Stimulated activated CD4-positive, alpha-beta T cell treated with anti-CD3 and anti-CD28 coated beads, TNF-alpha, amount 100 ng/mL, for 24 hours (primary cell): ENCODE results near the gene STEAP4.
"Not testable (repeated sequence)": the region's sequence is repeated elsewhere in the genome, so short reads cannot be mapped to it uniquely, and the experiment has no call there.

ENCODE experiments used
- DNase-seq, 3 experiments: peaks; one replicate each; pipeline ENCODE4 v3.0.0-alpha.2; 2020; ENCODE audit warnings: low read depth in 3 of 3

Gene STEAP4

GRCh38 chr7:88268051-88268450 is 38.6 kb downstream of the STEAP4 start:
- no peak for DNase-seq

GRCh38 chr7:88267421-88267820 is 39.3 kb downstream of the STEAP4 start:
- no peak for DNase-seq

GRCh38 chr7:88264987-88265386 is 41.7 kb downstream of the STEAP4 start:
- not testable (repeated sequence) for DNase-seq

GRCh38 chr7:88262562-88262961 is 44.1 kb downstream of the STEAP4 start:
- DNase-seq, result no peak

GRCh38 chr7:88260719-88261118 is 46.0 kb downstream of the STEAP4 start:
- DNase-seq, result no peak

- DNase-seq, result no peak
These were observed 46.9 kb downstream of the STEAP4 start for GRCh38 chr7:88259656-88260380.

GRCh38 chr7:88258296-88258695 is 48.4 kb downstream of the STEAP4 start:
- DNase-seq, result not testable (repeated sequence)

- no peak for DNase-seq
These were observed 49.8 kb downstream of the STEAP4 start for GRCh38 chr7:88256906-88257305.

GRCh38 chr7:88254721-88255424 is 51.8 kb downstream of the STEAP4 start:
- no peak for DNase-seq

GRCh38 chr7:88253640-88254039 is 53.1 kb downstream of the STEAP4 start:
- no peak for DNase-seq

GRCh38 chr7:88244258-88244657 is 62.4 kb downstream of the STEAP4 start:
- no peak for DNase-seq

GRCh38 chr7:88243345-88243909 is 63.3 kb downstream of the STEAP4 start:
- DNase-seq, result no peak

GRCh38 chr7:88239852-88240251 is 66.8 kb downstream of the STEAP4 start:
- no peak for DNase-seq

GRCh38 chr7:88233828-88234227 is 72.9 kb downstream of the STEAP4 start:
- no peak for DNase-seq

GRCh38 chr7:88230646-88231045 is 76.0 kb downstream of the STEAP4 start:
- DNase-seq, result no peak

GRCh38 chr7:88229302-88229995 is 77.2 kb downstream of the STEAP4 start:
- no peak for DNase-seq

- no peak for DNase-seq
These were observed 79.7 kb downstream of the STEAP4 start for GRCh38 chr7:88226886-88227516.

GRCh38 chr7:88226201-88226600 is 80.5 kb downstream of the STEAP4 start:
- no peak for DNase-seq

GRCh38 chr7:88224601-88225275 is 82.0 kb downstream of the STEAP4 start:
- DNase-seq, result no peak

- no peak for DNase-seq
These were observed 83.4 kb downstream of the STEAP4 start for GRCh38 chr7:88223265-88223664.
